ENCODE results near the gene SLC1A7.

SLC1A7 gene

GRCh38 chr1:53048960-53049573 is 93.4 kb downstream of the SLC1A7 start:
- peaks cover 37% of the 10 kb centered on the region for H3K4me1 ChIP-seq (ENCODE audit: insufficient read depth, low read length)

GRCh38 chr1:53047737-53048736 is 94.4 kb downstream of the SLC1A7 start:
- H3K9ac ChIP-seq (ENCODE audit: low read depth, low read length): no peak overlapping the region
- 93% methylated on average over 5 of the region's 5 CpGs for WGBS

More at GRCh38 chr1:53048960-53049573, 93.4 kb downstream of the SLC1A7 start:
- H3K4me3 ChIP-seq (ENCODE audit: low read length): no peak overlapping the region
- no peak overlapping the region for H3K27ac ChIP-seq (ENCODE audit: low read depth, low read length)
- no peaks in the 10 kb centered on the region for H3K36me3 ChIP-seq (ENCODE audit: insufficient read depth, low read length)
- no peak overlapping the region for H3K9ac ChIP-seq (ENCODE audit: low read depth, low read length)
- H3K9me3 ChIP-seq (ENCODE audit: insufficient read depth, low read depth, low read length): no peaks in the 10 kb centered on the region
- 87% methylated on average over 3 of the region's 3 CpGs for WGBS
- no peaks in the 10 kb centered on the region for H3K27me3 ChIP-seq (ENCODE audit: insufficient read depth, low read length)

GRCh38 chr1:53046930-53047329 is 95.5 kb downstream of the SLC1A7 start:
- Histone ChIP-seq H3K4me3 (ENCODE audit: low read length) (no peak overlapping the region), H3K36me3 (ENCODE audit: insufficient read depth, low read length) (no peaks in the 10 kb centered on the region), H3K9ac (ENCODE audit: low read depth, low read length) (no peak overlapping the region), H3K27ac (ENCODE audit: low read depth, low read length) (no peak overlapping the region), H3K9me3 (ENCODE audit: insufficient read depth, low read depth, low read length) (no peaks in the 10 kb centered on the region), H3K4me1 (ENCODE audit: insufficient read depth, low read length) (peaks cover 45% of the 10 kb centered on the region), H3K27me3 (ENCODE audit: insufficient read depth, low read length) (no peaks in the 10 kb centered on the region)
- 45% methylated on average over 2 of the region's 2 CpGs for whole genome bisulfite sequencing

More at GRCh38 chr1:53047737-53048736, 94.4 kb downstream of the SLC1A7 start:
- no peak overlapping the region for H3K4me3 ChIP-seq (ENCODE audit: low read length)
- H3K4me1 ChIP-seq (ENCODE audit: insufficient read depth, low read length): peaks cover 44% of the 10 kb centered on the region
- no peaks in the 10 kb centered on the region for H3K9me3 ChIP-seq (ENCODE audit: insufficient read depth, low read depth, low read length)
- no peak overlapping the region for H3K27ac ChIP-seq (ENCODE audit: low read depth, low read length)
- H3K36me3 ChIP-seq (ENCODE audit: insufficient read depth, low read length): no peaks in the 10 kb centered on the region
- no peaks in the 10 kb centered on the region for H3K27me3 ChIP-seq (ENCODE audit: insufficient read depth, low read length)

- Histone ChIP-seq H3K4me3 (ENCODE audit: low read length) (no peak overlapping the region), H3K36me3 (ENCODE audit: insufficient read depth, low read length) (no peaks in the 10 kb centered on the region), H3K9me3 (ENCODE audit: insufficient read depth, low read depth, low read length) (no peaks in the 10 kb centered on the region), H3K9ac (ENCODE audit: low read depth, low read length) (no peak overlapping the region), H3K27me3 (ENCODE audit: insufficient read depth, low read length) (no peaks in the 10 kb centered on the region), H3K27ac (ENCODE audit: low read depth, low read length) (no peak overlapping the region), H3K4me1 (ENCODE audit: insufficient read depth, low read length) (peaks cover 36% of the 10 kb centered on the region)
- 92% methylated on average over 5 of the region's 5 CpGs for WGBS
These were observed 97.5 kb downstream of the SLC1A7 start for GRCh38 chr1:53044926-53045325.

- Histone ChIP-seq H3K9me3 (ENCODE audit: insufficient read depth, low read depth, low read length) (no peaks in the 10 kb centered on the region), H3K4me3 (ENCODE audit: low read length) (no peak overlapping the region)
These were observed 99.2 kb downstream of the SLC1A7 start for GRCh38 chr1:53043271-53043670.

GRCh38 chr1:53038566-53038965 is 103.9 kb downstream of the SLC1A7 start:
- H3K9me3 ChIP-seq (ENCODE audit: insufficient read depth, low read depth, low read length): no peaks in the 10 kb centered on the region
- 93% methylated on average over 2 of the region's 3 CpGs for WGBS
- H3K4me3 ChIP-seq (ENCODE audit: low read length): no peak overlapping the region
- H3K27me3 ChIP-seq (ENCODE audit: insufficient read depth, low read length): no peaks in the 10 kb centered on the region
- peaks cover 12% of the 10 kb centered on the region for H3K4me1 ChIP-seq (ENCODE audit: insufficient read depth, low read length)
- H3K9ac ChIP-seq (ENCODE audit: low read depth, low read length): no peak overlapping the region
- no peak overlapping the region for H3K27ac ChIP-seq (ENCODE audit: low read depth, low read length)
- no peaks in the 10 kb centered on the region; the same call in 1 of the 2 replicates for H3K36me3 ChIP-seq (ENCODE audit: insufficient read depth, low read length)

More at GRCh38 chr1:53043271-53043670, 99.2 kb downstream of the SLC1A7 start:
- Histone ChIP-seq H3K9ac (ENCODE audit: low read depth, low read length) (no peak overlapping the region), H3K4me1 (ENCODE audit: insufficient read depth, low read length) (peaks cover 20% of the 10 kb centered on the region; the same call in 1 of the 2 replicates), H3K36me3 (ENCODE audit: insufficient read depth, low read length) (no peaks in the 10 kb centered on the region; the same call in 1 of the 2 replicates), H3K27me3 (ENCODE audit: insufficient read depth, low read length) (no peaks in the 10 kb centered on the region), H3K27ac (ENCODE audit: low read depth, low read length) (no peak overlapping the region)

Data from HUES64 (cell line).